H1 (cell line): ENCODE results near the gene HNRNPH2. TPM values are rescaled to one million over a fixed set of nuclear protein-coding genes. Genes with fewer than 3 reads are reported as not detected.

ENCODE experiments used
- CBX5 ChIP-seq: fragments of 300-800, 300-1000 bp; sonication (generic); IDR thresholded peaks from 2 replicates; pipeline ENCODE4 v1.7.1; 2016; ENCODE audit warnings: antibody characterized with exemption, low read length, low read depth
- CBX8 ChIP-seq: fragments of 300-800, 300-1000 bp; sonication (generic); IDR thresholded peaks from 2 replicates; pipeline ENCODE4 v1.7.1; 2016; ENCODE audit warnings: low read depth, low read length, borderline replicate concordance
- CTBP2 ChIP-seq: IDR thresholded peaks from 2 replicates; pipeline ENCODE4 v1.7.0; 2011; ENCODE audit warnings: borderline replicate concordance, mild to moderate bottlenecking, moderate library complexity, mixed read lengths, low read length; ENCODE audit not compliant: insufficient read depth, insufficient read length
- HDAC6 ChIP-seq: IDR thresholded peaks from one replicate; pipeline ENCODE4 v1.7.1; 2012; ENCODE audit warnings: low read depth, mild to moderate bottlenecking, inconsistent platforms, low read length, moderate library complexity
- SIN3A ChIP-seq, 2 experiments: IDR thresholded peaks in 1 of 2; conservative IDR thresholded peaks in 1 of 2; 2 replicates each; pipeline ENCODE4 v1.6.1; 2011 to 2012; ENCODE audit warnings: low read length in 2 of 2, improper control_type of control experiment in 1 of 2, low read depth in 1 of 2, mild to moderate bottlenecking in 1 of 2
- SP2 ChIP-seq: IDR thresholded peaks from 2 replicates; pipeline ENCODE4 v1.6.1; 2012; ENCODE audit warnings: mild to moderate bottlenecking, low read length, inconsistent platforms
- polyA plus RNA-seq, 7 experiments: library from polyadenylated mRNA; depleted of rRNA in 3 of 7; stranded (reverse) in 5 of 7; unstranded in 2 of 7; fragments of >200 nt in 5 of 7; fragments of 200-250 nt in 2 of 7; gene quantifications; 1 replicate in 5 of 7; 2 replicates in 1 of 7; 4 replicates in 1 of 7; pipeline versions ENCODE4 v1.2.1 to v1.2.3, GENCODE V29; 2011 to 2013; ENCODE audit warnings: missing spikeins in 2 of 7, mixed read lengths in 2 of 7
- total RNA-seq: library from RNA; stranded (reverse); fragmentation: NEBNext Ultra II Directional; extraction: Animal tissue kit (Norgen Biotek cat#: 25700); gene quantifications from 2 replicates; pipeline ENCODE4 v1.2.1, GENCODE V29; 2021
- TF ChIP-seq, protein P1 (sequence below): fragments of 300-600 bp; sonication (generic); IDR thresholded peaks from 2 replicates; pipeline ENCODE4 v1.7.1; 2012; ENCODE audit warnings: low read length, moderate library complexity, mild to moderate bottlenecking, inconsistent platforms; ENCODE audit not compliant: insufficient replicate concordance
- TF ChIP-seq, protein P2 (sequence below): IDR thresholded peaks from 2 replicates; pipeline ENCODE4 v1.6.1; 2012; ENCODE audit warnings: inconsistent platforms

Gene HNRNPH2
- total and polyA plus RNA-seq, 2 of the 8 experiments (the other 6 are each of a cell fraction or from before 2014, with no cell fraction given), result 27.7 to 66.7 TPM

GRCh38 chrX:101359966-101360365 lies 48.1 kb upstream of the HNRNPH2 start (continued):
- TF ChIP-seq, protein P1, sequence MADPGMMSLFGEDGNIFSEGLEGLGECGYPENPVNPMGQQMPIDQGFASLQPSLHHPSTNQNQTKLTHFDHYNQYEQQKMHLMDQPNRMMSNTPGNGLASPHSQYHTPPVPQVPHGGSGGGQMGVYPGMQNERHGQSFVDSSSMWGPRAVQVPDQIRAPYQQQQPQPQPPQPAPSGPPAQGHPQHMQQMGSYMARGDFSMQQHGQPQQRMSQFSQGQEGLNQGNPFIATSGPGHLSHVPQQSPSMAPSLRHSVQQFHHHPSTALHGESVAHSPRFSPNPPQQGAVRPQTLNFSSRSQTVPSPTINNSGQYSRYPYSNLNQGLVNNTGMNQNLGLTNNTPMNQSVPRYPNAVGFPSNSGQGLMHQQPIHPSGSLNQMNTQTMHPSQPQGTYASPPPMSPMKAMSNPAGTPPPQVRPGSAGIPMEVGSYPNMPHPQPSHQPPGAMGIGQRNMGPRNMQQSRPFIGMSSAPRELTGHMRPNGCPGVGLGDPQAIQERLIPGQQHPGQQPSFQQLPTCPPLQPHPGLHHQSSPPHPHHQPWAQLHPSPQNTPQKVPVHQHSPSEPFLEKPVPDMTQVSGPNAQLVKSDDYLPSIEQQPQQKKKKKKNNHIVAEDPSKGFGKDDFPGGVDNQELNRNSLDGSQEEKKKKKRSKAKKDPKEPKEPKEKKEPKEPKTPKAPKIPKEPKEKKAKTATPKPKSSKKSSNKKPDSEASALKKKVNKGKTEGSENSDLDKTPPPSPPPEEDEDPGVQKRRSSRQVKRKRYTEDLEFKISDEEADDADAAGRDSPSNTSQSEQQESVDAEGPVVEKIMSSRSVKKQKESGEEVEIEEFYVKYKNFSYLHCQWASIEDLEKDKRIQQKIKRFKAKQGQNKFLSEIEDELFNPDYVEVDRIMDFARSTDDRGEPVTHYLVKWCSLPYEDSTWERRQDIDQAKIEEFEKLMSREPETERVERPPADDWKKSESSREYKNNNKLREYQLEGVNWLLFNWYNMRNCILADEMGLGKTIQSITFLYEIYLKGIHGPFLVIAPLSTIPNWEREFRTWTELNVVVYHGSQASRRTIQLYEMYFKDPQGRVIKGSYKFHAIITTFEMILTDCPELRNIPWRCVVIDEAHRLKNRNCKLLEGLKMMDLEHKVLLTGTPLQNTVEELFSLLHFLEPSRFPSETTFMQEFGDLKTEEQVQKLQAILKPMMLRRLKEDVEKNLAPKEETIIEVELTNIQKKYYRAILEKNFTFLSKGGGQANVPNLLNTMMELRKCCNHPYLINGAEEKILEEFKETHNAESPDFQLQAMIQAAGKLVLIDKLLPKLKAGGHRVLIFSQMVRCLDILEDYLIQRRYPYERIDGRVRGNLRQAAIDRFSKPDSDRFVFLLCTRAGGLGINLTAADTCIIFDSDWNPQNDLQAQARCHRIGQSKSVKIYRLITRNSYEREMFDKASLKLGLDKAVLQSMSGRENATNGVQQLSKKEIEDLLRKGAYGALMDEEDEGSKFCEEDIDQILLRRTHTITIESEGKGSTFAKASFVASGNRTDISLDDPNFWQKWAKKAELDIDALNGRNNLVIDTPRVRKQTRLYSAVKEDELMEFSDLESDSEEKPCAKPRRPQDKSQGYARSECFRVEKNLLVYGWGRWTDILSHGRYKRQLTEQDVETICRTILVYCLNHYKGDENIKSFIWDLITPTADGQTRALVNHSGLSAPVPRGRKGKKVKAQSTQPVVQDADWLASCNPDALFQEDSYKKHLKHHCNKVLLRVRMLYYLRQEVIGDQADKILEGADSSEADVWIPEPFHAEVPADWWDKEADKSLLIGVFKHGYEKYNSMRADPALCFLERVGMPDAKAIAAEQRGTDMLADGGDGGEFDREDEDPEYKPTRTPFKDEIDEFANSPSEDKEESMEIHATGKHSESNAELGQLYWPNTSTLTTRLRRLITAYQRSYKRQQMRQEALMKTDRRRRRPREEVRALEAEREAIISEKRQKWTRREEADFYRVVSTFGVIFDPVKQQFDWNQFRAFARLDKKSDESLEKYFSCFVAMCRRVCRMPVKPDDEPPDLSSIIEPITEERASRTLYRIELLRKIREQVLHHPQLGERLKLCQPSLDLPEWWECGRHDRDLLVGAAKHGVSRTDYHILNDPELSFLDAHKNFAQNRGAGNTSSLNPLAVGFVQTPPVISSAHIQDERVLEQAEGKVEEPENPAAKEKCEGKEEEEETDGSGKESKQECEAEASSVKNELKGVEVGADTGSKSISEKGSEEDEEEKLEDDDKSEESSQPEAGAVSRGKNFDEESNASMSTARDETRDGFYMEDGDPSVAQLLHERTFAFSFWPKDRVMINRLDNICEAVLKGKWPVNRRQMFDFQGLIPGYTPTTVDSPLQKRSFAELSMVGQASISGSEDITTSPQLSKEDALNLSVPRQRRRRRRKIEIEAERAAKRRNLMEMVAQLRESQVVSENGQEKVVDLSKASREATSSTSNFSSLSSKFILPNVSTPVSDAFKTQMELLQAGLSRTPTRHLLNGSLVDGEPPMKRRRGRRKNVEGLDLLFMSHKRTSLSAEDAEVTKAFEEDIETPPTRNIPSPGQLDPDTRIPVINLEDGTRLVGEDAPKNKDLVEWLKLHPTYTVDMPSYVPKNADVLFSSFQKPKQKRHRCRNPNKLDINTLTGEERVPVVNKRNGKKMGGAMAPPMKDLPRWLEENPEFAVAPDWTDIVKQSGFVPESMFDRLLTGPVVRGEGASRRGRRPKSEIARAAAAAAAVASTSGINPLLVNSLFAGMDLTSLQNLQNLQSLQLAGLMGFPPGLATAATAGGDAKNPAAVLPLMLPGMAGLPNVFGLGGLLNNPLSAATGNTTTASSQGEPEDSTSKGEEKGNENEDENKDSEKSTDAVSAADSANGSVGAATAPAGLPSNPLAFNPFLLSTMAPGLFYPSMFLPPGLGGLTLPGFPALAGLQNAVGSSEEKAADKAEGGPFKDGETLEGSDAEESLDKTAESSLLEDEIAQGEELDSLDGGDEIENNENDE, result no peak
- TF ChIP-seq, protein P2, sequence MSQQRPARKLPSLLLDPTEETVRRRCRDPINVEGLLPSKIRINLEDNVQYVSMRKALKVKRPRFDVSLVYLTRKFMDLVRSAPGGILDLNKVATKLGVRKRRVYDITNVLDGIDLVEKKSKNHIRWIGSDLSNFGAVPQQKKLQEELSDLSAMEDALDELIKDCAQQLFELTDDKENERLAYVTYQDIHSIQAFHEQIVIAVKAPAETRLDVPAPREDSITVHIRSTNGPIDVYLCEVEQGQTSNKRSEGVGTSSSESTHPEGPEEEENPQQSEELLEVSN, result no peak
- TF ChIP-seq CBX8 (no peak), HDAC6 (no peak), SP2 (no peak), CTBP2 (no peak), SIN3A (conservative IDR thresholded peaks at IDR 0.05 in 1 of 2, IDR thresholded peaks at IDR 0.05 in 1 of 2; ENCODE audit: low read depth in 1 of 2, low read length in 2 of 2) (no peak), CBX5 (no peak)
